ENCODE data around the gene CIAO3. TPM values are rescaled to one million over a fixed set of nuclear protein-coding genes. Genes with fewer than 3 reads are reported as not detected.

The CIAO3 gene
- 10 to 100 TPM; 34.8 to 37.0 TPM for total RNA-seq

GRCh38 chr16:740764-741505 lies at the start of gene CIAO3:
Gene CIAO3, minus strand, starts transcription at chr16:740997. Its CDS starts 12 bp downstream, at chr16:740985.
- Mint-ChIP-seq H3K27ac (peak within 1 kb of the TSS; percentile 57), H3K36me3 (peaks cover 9% of the 10 kb centered on the region), H3K9me3 (ENCODE audit: low read depth) (no peaks in the 10 kb centered on the region), H3K27me3 (no peaks in the 10 kb centered on the region), H3K4me1 (peaks cover 29% of the 10 kb centered on the region), H3K4me3 (peak within 1 kb of the TSS; percentile 74)
- CTCF ChIA-PET: interaction anchor here (0.5 to 5.1 kb wide), 23 partner anchors 9 to 631 kb away, joined by 3 to 22 read pairs (median 3); partner anchors contain the start of genes ANTKMT, CCDC78, CHTF18 and HAGHL
- ATAC-seq: peak; percentile 88
- DNase-seq: peak; percentile 94

- CTCF ChIA-PET: no interaction called here
- ATAC-seq: no peak
- no peaks in the 10 kb centered on the region for H3K9me3 Mint-ChIP-seq (ENCODE audit: low read depth)
- no peaks in the 10 kb centered on the region for H3K27me3 Mint-ChIP-seq
- DNase-seq: no peak
- peaks cover 9% of the 10 kb centered on the region for H3K36me3 Mint-ChIP-seq
- H3K4me3 Mint-ChIP-seq: peak overlapping the region; percentile 76
- H3K27ac Mint-ChIP-seq: no peak overlapping the region
- H3K4me1 Mint-ChIP-seq: peaks cover 19% of the 10 kb centered on the region
These were observed 49.3 kb upstream of the CIAO3 start for GRCh38 chr16:790086-790485.

DNA sequence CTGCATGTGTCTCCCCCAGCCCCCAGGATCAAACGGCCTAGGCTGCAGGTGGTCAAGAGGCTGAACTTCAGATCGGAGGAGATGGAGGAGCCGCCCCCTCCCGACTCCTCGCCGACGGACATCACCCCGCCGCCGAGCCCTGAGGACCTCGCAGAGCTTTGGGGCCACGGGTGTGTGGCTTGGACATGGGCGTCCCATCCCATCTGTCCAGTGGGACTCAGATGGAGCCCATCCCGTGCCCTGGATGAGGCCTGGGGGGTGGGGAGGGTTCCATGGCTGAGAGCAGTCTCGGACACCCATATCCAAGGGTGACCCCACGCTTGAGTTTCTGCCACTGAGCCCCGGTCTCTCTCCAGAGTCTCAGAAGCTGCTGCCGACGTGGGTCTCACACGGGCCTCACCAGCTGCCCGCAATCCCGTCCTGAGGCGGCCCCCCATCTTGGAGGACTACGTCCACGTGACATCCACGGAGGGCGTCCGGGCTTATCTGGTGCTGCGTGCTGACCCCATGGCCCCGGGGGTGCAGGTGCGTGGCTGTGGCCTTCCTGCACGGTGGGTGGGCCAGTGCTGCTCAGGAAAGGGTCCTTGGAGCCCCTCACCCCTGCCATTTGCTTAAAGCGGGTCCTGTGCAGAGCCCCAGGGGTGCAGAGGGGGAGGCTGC lies 48.5 kb upstream of the CIAO3 start:
- Mint-ChIP-seq H3K4me3 (peak overlapping the region; percentile 76), H3K9me3 (ENCODE audit: low read depth) (no peaks in the 10 kb centered on the region), H3K27ac (no peak overlapping the region), H3K4me1 (peaks cover 19% of the 10 kb centered on the region), H3K27me3 (no peaks in the 10 kb centered on the region), H3K36me3 (peaks cover 9% of the 10 kb centered on the region)
- no peak for DNase-seq
- CTCF ChIA-PET: interaction anchor here (0.9 to 6.5 kb wide), 5 partner anchors 12 to 94 kb away, joined by 3 to 116 read pairs (median 4); partner anchors contain the start of gene METRN
- no peak for ATAC-seq

DNA sequence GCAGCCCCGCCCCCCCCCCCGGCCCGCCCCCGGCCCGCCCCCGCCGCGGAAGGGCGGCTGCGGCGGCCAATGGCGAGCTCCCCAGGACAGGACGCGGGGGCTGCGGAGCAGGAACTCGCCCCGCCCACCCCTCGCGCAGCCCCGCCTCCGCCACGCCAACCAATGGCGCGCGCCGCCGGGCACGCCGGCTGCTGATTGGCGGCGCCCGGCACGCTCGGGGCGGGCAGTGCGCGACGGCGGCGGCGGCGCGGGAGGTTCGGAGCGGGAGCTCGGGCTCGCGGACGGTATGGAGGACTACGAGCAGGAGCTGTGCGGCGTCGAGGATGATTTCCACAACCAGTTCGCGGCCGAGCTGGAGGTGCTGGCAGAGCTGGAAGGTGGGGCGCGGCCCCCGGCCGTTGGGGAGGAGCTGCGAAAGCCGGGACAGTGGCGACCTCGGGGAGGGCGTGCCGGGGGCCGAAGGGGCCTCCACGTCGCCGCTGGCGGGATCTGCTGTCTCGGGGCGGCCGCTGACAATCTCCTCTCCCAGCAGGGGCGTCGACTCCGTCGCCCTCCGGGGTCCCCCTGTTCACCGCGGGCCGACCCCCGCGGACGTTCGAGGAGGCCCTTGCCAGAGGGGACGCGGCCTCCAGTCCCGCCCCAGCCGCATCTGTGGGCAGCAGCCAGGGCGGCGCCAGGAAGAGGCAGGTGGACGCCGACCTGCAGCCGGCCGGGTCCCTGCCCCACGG lies 47.8 kb upstream of the CIAO3 start, which contains the start of gene CHTF18:
Gene CHTF18, plus strand, starts transcription at position 222 of the 728 bp plus-strand sequence. Its CDS starts 65 bp downstream, at position 287.
- Mint-ChIP-seq H3K27me3 (no peaks in the 10 kb centered on the region), H3K4me1 (peaks cover 19% of the 10 kb centered on the region), H3K27ac (peak within 1 kb of the TSS; percentile 78), H3K9me3 (ENCODE audit: low read depth) (no peaks in the 10 kb centered on the region), H3K36me3 (peaks cover 9% of the 10 kb centered on the region), H3K4me3 (peak within 1 kb of the TSS; percentile 84)
- ATAC-seq (peak; percentile 95), DNase-seq (peak; percentile 94)
- CTCF ChIA-PET: interaction anchor here (0.7 to 6.5 kb wide), 13 partner anchors 13 to 269 kb away, joined by 3 to 116 read pairs (median 4); partner anchors contain the start of genes CCDC78, CIAO3, HAGHL and METRN

- Mint-ChIP-seq H3K36me3 (peaks cover 9% of the 10 kb centered on the region), H3K4me3 (peak within 1 kb of the TSS; percentile 84), H3K9me3 (ENCODE audit: low read depth) (no peaks in the 10 kb centered on the region), H3K27ac (peak within 1 kb of the TSS; percentile 78), H3K27me3 (no peaks in the 10 kb centered on the region), H3K4me1 (peaks cover 19% of the 10 kb centered on the region)
- ATAC-seq (peak; percentile 0), DNase-seq (no peak)
- CTCF ChIA-PET: interaction anchor here (0.7 to 6.5 kb wide), 12 partner anchors 14 to 269 kb away, joined by 3 to 116 read pairs (median 4); partner anchors contain the start of genes CCDC78, CIAO3, HAGHL and METRN
These were observed 47.2 kb upstream of the CIAO3 start, which contains the start of gene RPUSD1 for GRCh38 chr16:787978-788398. Gene RPUSD1, minus strand, starts transcription at chr16:788381. Its CDS starts 644 bp downstream, at chr16:787737.

GRCh38 chr16:787321-787966 lies 46.6 kb upstream of the CIAO3 start:
- no peaks in the 10 kb centered on the region for H3K9me3 Mint-ChIP-seq (ENCODE audit: low read depth)

GRCh38 chr16:785563-786535 lies 45.1 kb upstream of the CIAO3 start:
- ATAC-seq (peak; percentile 12), DNase-seq (peak; percentile 77)
- Mint-ChIP-seq H3K9me3 (ENCODE audit: low read depth) (no peaks in the 10 kb centered on the region), H3K36me3 (no peaks in the 10 kb centered on the region), H3K4me3 (peak overlapping the region; percentile 15), H3K27ac (no peak overlapping the region), H3K4me1 (peaks cover 19% of the 10 kb centered on the region), H3K27me3 (no peaks in the 10 kb centered on the region)
- CTCF ChIA-PET: interaction anchor here (0.9 to 6.5 kb wide), 18 partner anchors 9 to 90 kb away, joined by 3 to 116 read pairs (median 4); partner anchors contain the start of genes ANTKMT, CCDC78, CIAO3 and HAGHL

More at GRCh38 chr16:787321-787966, 46.6 kb upstream of the CIAO3 start:
- DNase-seq: peak; percentile 51
- Mint-ChIP-seq H3K27ac (peak overlapping the region; percentile 78), H3K27me3 (no peaks in the 10 kb centered on the region), H3K4me1 (peaks cover 19% of the 10 kb centered on the region), H3K36me3 (peaks cover 9% of the 10 kb centered on the region), H3K4me3 (peak overlapping the region; percentile 84)
- no peak for ATAC-seq
- CTCF ChIA-PET: interaction anchor here (1.1 to 6.5 kb wide), 5 partner anchors 45 to 73 kb away, joined by 3 to 116 read pairs (median 5); partner anchors contain the start of genes CCDC78, CIAO3, HAGHL and METRN

- Mint-ChIP-seq H3K4me1 (peaks cover 10% of the 10 kb centered on the region), H3K27me3 (no peaks in the 10 kb centered on the region), H3K27ac (no peak overlapping the region), H3K9me3 (ENCODE audit: low read depth) (no peaks in the 10 kb centered on the region), H3K4me3 (no peak overlapping the region), H3K36me3 (no peaks in the 10 kb centered on the region)
- no peak for DNase-seq
- CTCF ChIA-PET: interaction anchor here (0.9 to 6.5 kb wide), 8 partner anchors 12 to 89 kb away, joined by 3 to 116 read pairs (median 5); partner anchors contain the start of genes CIAO3 and METRN
- ATAC-seq: no peak
These were observed 43.6 kb upstream of the CIAO3 start for GRCh38 chr16:784431-784830.

GRCh38 chr16:783404-784161 lies 42.8 kb upstream of the CIAO3 start:
- Mint-ChIP-seq H3K4me3 (no peak overlapping the region), H3K27ac (no peak overlapping the region), H3K4me1 (peaks cover 9% of the 10 kb centered on the region), H3K27me3 (no peaks in the 10 kb centered on the region), H3K9me3 (ENCODE audit: low read depth) (no peaks in the 10 kb centered on the region), H3K36me3 (no peaks in the 10 kb centered on the region)
- CTCF ChIA-PET: interaction anchor here (1.8 to 6.5 kb wide), 3 partner anchors 41 to 74 kb away, joined by 12 to 116 read pairs (median 18); partner anchors contain the start of genes CIAO3 and METRN
- no peak for DNase-seq
- no peak for ATAC-seq

GRCh38 chr16:782766-783403 lies 42.1 kb upstream of the CIAO3 start:
- no peak overlapping the region for H3K4me3 Mint-ChIP-seq
- no peaks in the 10 kb centered on the region for H3K36me3 Mint-ChIP-seq
- H3K27ac Mint-ChIP-seq: no peak overlapping the region
- peaks cover 9% of the 10 kb centered on the region for H3K4me1 Mint-ChIP-seq
- no peaks in the 10 kb centered on the region for H3K9me3 Mint-ChIP-seq (ENCODE audit: low read depth)
- DNase-seq (no peak), ATAC-seq (no peak)
- CTCF ChIA-PET: interaction anchor here (6.5 kb wide), 1 partner anchor 68 kb away, joined by 116 read pairs; the partner anchor contains the start of gene METRN
- peaks cover 1% of the 10 kb centered on the region for H3K27me3 Mint-ChIP-seq
